ENCODE measurements around the gene GPR161. TPM values are rescaled to one million over a fixed set of nuclear protein-coding genes. Genes with fewer than 3 reads are reported as not detected.

Gene GPR161
- total and polyA plus RNA-seq, 9 of the 15 experiments (the other 6 are each of a cell fraction or from before 2014, with no cell fraction given): 0.15 to 2.4 (median 0.76) TPM

GRCh38 chr1:168035345-168035744 lies 101.4 kb downstream of the GPR161 start (continued):
- TF ChIP-seq ILK (tag; IDR thresholded peaks at IDR 0.05; ENCODE audit: borderline replicate concordance, low read depth) (no peak), RBFOX2 (IDR thresholded peaks at IDR 0.05; ENCODE audit: low read depth, low read length) (no peak), HBP1 (CRISPR knock-in tag; IDR thresholded peaks at IDR 0.05) (no peak)

GRCh38 chr1:168032029-168032428 lies 104.7 kb downstream of the GPR161 start:
- ChIA-PET POLR2A (interaction anchor here (0.8 to 1.7 kb wide), 3 partner anchors 10 to 202 kb away, joined by 3 to 6 read pairs (median 3); no protein-coding TSS in a partner anchor), CTCF (ENCODE audit: low intra/inter-chr PET ratio) (no interaction called here)
- Histone ChIP-seq H3K27ac (ENCODE audit: extremely low read depth, low read depth, low read length) (no peak overlapping the region), H2AFZ (ENCODE audit: low read depth, low read length) (no peak overlapping the region), H3K4me1 (replicated peaks in 1 of 2; ENCODE audit: control insufficient read depth in 2 of 2, insufficient read depth in 2 of 2, low read length in 2 of 2) (no peaks in the 10 kb centered on the region), H3K27me3 (ENCODE audit: control insufficient read depth in 2 of 2, insufficient read depth in 2 of 2, low read length in 2 of 2) (no peaks in the 10 kb centered on the region), H3K4me2 (ENCODE audit: insufficient read depth, low read length) (no peak overlapping the region), H3K4me3 (no peak overlapping the region), H3K79me2 (ENCODE audit: control insufficient read depth, insufficient read depth, low read length) (no peaks in the 10 kb centered on the region), H3K9me3 (replicated peaks; ENCODE audit: control insufficient read depth, insufficient read depth, low read depth, low read length) (no peaks in the 10 kb centered on the region), H3K9ac (ENCODE audit: insufficient read depth in 1 of 2, low read depth in 2 of 2, low read length in 2 of 2) (no peak overlapping the region), H3K36me3 (ENCODE audit: control insufficient read depth, insufficient read depth, low read length) (peaks cover 34% of the 10 kb centered on the region), H4K20me1 (replicated peaks; ENCODE audit: control insufficient read depth, insufficient read depth, low read length) (no peaks in the 10 kb centered on the region), H3K9me1 (ENCODE audit: control insufficient read depth, insufficient read depth, low read length) (no peaks in the 10 kb centered on the region)
- in situ Hi-C loops (cut with MboI) (no loop called here), intact Hi-C loops (cut with micrococcal nuclease) (no loop called here)
- DNase-seq (ENCODE audit: extremely low read depth in 1 of 4, low spot score in 3 of 4) (no peak), ATAC-seq (no peak), FAIRE-seq (no peak)
- BruUV-seq (replicated peaks): no TSS peak
- 77% methylated on average over 1 of the region's 1 CpG for WGBS (ENCODE audit: insufficient coverage, low coverage, missing lambda C conversion rate)
- no peak for TF ChIP-seq ZNF175 (CRISPR knock-in tag; IDR thresholded peaks at IDR 0.05; ENCODE audit: low read depth)
- TF ChIP-seq CBX8 (IDR thresholded peaks at IDR 0.05; ENCODE audit: borderline replicate concordance, extremely low read depth, low read depth, low read length, poor library complexity, severe bottlenecking): no peak
- TF ChIP-seq HNRNPLL (IDR thresholded peaks at IDR 0.05; ENCODE audit: low read depth, low read length, poor library complexity, severe bottlenecking): no peak
- TF ChIP-seq NCOA1 (IDR thresholded peaks at IDR 0.05; ENCODE audit: low read depth): no peak
- TF ChIP-seq ZNF212 (CRISPR knock-in tag; IDR thresholded peaks at IDR 0.05): no peak
- TF ChIP-seq HMG20A (CRISPR knock-in tag; conservative IDR thresholded peaks at IDR 0.05): no peak
- TF ChIP-seq CTCF (IDR thresholded peaks at IDR 0.05 in 2 of 3, conservative IDR thresholded peaks at IDR 0.05 in 1 of 3; ENCODE audit: insufficient read depth in 2 of 3, low read depth in 1 of 3, low read length in 3 of 3): no peak

Measured in K562 (cell line).